Subcutaneous adipose tissue (tissue), 4 donors: ENCODE measurements around the gene SGCE. TPM values are rescaled to one million over a fixed set of nuclear protein-coding genes. Genes with fewer than 3 reads are reported as not detected.

Experiments used
- total RNA-seq, 4 donors: library from RNA; depleted of rRNA; stranded (reverse); fragments of >200 nt; gene quantifications; one replicate each; pipeline ENCODE4 v1.1.0, GENCODE V29; 2016
- TF ChIP-seq, protein P1 (sequence below): fragments of 450-650 bp; IDR thresholded peaks from one replicate; pipeline ENCODE4 v1.5.1; 2016; ENCODE audit warnings: low read depth, mild to moderate bottlenecking, control low read depth, antibody characterized with exemption, moderate library complexity

The SGCE gene
- total RNA-seq, 4 donors from 2014 or later, result 59.3 to 123 (median 108) TPM

DNA sequence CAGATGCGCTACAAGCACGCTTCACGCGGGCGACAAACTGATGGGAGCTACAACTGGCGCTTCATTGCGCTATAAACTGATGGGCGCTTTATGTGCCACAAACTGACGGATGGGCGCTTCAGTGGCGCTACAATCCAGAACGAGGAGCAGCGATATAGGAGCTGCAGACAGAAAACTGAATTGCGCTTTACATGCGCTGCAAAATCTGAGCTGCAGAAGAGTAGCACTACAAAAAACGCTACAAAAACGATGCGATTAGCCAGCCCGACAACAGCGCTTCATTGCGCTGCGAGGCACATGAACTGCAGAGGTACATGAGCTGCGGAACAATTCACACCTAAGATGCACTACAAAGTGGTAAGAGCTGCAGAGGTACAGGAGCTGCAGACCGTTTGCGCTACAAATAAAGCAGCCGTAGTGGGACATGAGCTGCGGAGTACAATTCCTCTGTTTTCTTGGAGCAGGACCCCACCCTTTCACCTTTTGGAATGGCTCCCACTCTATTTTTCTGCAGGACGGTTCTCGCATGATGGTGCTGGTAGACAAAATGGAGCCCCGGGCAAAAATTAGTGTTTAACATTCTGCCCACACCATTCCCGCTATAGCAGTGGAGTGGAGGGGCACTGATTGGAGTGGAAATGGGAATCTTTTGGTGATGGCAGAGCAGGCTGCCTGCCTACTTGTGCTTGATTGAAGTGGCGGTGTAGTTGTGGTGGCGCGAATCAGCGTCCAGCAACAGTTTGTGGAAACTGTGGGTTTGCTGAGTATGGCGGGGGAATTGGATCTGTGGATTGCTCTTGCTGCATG is 1.2 kb upstream of the SGCE start:
- TF ChIP-seq, protein P1, sequence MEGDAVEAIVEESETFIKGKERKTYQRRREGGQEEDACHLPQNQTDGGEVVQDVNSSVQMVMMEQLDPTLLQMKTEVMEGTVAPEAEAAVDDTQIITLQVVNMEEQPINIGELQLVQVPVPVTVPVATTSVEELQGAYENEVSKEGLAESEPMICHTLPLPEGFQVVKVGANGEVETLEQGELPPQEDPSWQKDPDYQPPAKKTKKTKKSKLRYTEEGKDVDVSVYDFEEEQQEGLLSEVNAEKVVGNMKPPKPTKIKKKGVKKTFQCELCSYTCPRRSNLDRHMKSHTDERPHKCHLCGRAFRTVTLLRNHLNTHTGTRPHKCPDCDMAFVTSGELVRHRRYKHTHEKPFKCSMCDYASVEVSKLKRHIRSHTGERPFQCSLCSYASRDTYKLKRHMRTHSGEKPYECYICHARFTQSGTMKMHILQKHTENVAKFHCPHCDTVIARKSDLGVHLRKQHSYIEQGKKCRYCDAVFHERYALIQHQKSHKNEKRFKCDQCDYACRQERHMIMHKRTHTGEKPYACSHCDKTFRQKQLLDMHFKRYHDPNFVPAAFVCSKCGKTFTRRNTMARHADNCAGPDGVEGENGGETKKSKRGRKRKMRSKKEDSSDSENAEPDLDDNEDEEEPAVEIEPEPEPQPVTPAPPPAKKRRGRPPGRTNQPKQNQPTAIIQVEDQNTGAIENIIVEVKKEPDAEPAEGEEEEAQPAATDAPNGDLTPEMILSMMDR, result no peak

DNA sequence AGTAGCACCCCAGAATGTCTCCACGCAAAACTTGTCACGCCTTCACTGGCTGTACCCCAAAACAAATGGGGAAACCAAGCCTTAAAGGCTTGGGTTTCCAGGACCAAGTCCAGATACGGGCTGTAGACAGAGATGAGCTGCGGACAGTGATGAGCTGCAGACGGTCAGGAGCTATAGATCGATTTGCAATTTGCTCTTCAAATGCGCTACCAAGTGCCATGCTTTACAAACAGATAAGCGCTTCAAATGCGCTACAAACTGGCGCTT is 658 bp upstream of the SGCE start:
- TF ChIP-seq, protein P1, result no peak

DNA sequence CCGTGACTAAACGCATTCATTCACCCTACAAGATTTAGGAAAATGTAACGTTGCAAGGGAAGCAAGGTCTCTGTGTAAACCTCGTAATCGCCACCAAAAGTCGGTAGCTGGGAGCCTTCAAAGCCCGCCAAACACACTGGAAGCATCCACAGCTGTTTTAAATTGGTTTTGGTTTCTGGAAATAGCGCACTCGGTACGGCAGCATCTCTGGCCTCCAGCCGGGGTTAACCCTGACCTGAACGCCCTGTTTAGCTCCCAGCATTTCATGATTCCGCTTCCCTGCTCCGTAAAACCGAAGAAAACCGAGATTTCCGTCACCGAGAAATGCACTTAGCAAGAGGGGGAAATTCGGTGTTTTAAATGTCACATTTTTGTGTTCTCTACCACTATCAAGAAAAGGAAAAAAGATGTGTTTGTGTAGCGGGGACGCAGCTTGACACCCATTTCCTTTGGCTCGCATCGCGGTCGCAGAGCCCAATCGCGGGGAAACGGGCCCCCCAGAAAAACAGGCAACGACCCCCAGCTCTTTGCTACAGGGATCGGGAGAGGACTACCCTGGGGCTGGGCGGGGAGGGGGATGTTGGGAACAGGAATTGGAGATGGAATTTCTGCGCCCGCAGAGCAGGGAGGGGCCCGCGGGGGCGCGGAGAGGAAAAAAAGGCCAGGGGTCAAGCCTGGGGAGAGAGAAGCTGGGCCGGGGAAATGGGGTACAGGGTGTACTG is 646 bp downstream of the SGCE start:
- TF ChIP-seq, protein P1, result no peak

DNA sequence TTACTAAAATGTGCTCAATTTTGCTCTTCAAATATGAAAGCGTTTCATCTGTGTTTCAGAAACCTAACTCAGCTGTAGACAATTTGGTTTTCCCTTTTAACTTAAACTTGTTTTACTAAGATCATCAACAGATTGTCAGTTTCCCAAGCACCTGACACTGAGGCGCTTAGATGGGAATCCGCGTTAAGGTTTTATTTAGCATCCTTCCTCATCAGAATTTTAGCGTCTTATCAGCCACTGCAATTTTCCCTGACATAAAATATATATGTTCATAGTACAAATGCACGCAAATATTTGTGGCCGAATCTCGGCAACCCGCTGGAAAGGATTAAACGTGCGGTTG is 1.2 kb downstream of the SGCE start:
- TF ChIP-seq, protein P1, result no peak

DNA sequence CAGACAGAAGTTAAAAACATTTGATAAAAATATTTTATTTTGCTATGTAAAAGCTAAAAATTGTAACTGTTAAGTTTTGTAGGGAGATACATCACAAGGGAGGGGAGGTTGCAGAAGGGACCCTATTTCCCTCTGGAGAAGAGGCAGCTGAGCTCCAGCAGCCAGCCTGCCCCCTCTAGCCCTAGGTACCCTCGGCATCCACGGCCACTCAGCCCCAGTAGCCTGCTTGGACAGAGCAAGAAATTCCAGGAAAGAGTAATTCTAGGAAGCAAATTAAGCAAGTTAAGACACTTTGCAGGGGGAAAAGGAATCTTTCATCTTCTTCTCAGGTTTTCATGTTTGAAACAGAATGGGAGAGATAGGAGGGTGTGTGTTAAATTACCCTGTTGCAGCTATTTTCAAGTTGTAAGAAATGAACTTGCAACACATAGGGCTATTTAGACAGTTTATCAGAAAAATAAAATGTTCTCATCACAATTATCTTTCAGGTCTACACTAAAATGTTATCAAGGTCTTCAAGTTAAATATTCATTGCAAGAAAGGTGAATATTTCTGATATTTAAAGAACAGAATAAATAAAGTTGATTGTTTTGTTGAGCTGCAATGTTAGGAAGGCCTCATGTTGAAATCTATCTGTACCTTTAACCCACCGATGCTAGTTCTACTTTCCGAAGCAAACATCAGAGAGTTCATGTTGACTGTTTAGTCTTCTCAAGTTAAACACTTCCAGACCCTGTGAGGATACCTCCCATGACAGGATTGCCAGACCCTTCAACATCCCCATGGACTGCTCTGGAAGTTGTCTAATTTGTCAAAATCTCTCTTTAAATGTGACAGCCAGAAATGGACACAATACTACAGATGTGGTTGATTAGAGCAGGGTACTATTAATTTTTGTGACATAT is 5.5 kb downstream of the SGCE start:
- TF ChIP-seq, protein P1, result no peak

DNA sequence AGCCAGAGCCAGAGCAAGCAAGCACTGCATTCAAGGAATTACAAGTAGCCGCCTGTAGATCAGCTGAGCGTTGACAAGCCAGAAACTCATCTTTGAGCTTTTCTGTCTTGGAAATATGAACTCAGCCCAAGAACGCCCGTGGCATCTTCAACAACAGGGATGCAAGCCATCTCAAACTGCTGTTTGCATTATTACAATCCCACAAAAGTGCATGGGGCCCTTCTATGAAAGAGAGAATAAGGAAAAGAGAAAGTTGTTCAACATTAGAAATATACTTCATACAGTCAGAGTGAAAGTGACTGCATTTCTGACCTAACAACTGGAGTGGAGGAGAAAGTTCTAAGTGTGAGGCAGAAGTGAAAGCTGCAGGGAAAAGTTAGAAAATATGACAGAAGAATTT is 6.5 kb downstream of the SGCE start:
- TF ChIP-seq, protein P1, result no peak

DNA sequence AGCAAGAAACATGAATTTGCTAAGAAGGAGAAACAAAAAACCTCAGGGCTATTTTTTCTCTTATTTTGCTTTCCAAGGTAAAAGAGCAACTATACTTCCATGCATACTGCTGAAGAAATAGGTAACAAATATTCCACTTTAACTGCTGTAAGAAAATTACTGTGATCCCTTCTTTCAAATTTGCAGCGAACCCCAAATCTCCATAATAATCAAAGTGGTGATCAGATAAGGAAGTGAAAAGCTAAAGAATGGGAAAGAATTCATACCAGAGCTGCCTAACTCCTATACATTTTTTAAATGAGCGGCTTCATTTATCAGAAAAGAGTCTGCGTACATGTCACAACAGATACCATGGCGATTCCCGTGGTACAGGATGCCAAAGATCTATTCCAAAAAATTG is 7.2 kb downstream of the SGCE start:
- TF ChIP-seq, protein P1, result no peak
